ENCODE measurements around the gene COL15A1. TPM values are rescaled to one million over a fixed set of nuclear protein-coding genes. Genes with fewer than 3 reads are reported as not detected.
A peak's percentile ranks its signal among the peaks of the same experiment; 100 is the strongest.

The COL15A1 gene
- polyA plus RNA-seq (2013) = 0.51 and 0.57 TPM in 2 replicates

GRCh38 chr9:98943682-98944056 is at the start of gene COL15A1:
COL15A1 (plus strand) TSS chr9:98943907; CDS start chr9:98944062, 155 bp downstream.
- Histone ChIP-seq H3K18ac (ENCODE audit: low read length) (no peak within 1 kb of the TSS), H2BK5ac (ENCODE audit: low read depth, low read length, poor library complexity) (no peak within 1 kb of the TSS), H3K27ac (ENCODE audit: low read depth, low read length) (no peak within 1 kb of the TSS), H3K79me2 (ENCODE audit: control insufficient read depth, insufficient read depth, low read length, poor library complexity) (no peaks in the 10 kb centered on the region), H2AK5ac (ENCODE audit: low read length) (no peak within 1 kb of the TSS), H3K4ac (ENCODE audit: low read depth, low read length) (no peak within 1 kb of the TSS), H3K23ac (ENCODE audit: low read length) (no peak within 1 kb of the TSS), H3K27me3 (ENCODE audit: insufficient read depth, low read length) (peaks cover 39% of the 10 kb centered on the region), H4K91ac (ENCODE audit: low read depth, low read length) (no peak within 1 kb of the TSS), H2AFZ (ENCODE audit: insufficient read depth, low read length, poor library complexity) (no peak within 1 kb of the TSS), H3K9ac (ENCODE audit: low read length) (no peak within 1 kb of the TSS), H3K14ac (ENCODE audit: low read length) (no peak within 1 kb of the TSS), H4K8ac (ENCODE audit: low read depth, low read length) (no peak within 1 kb of the TSS), H2BK12ac (ENCODE audit: low read length) (no peak within 1 kb of the TSS), H3K9me3 (ENCODE audit: insufficient read depth, low read depth, low read length) (peaks cover 2% of the 10 kb centered on the region), H4K12ac (ENCODE audit: low read depth, low read length) (no peak within 1 kb of the TSS), H3K4me3 (ENCODE audit: low read depth, low read length) (peak within 1 kb of the TSS; percentile 46), H2BK120ac (ENCODE audit: insufficient read depth, low read length, poor library complexity) (no peak within 1 kb of the TSS), H3K79me1 (ENCODE audit: low read length) (no peaks in the 10 kb centered on the region), H3K4me1 (ENCODE audit: control insufficient read depth in 1 of 2, insufficient read depth in 2 of 2, low read length in 2 of 2) (peaks cover 5 to 6% of the 10 kb centered on the region in 2 experiments), H3K4me2 (ENCODE audit: low read length) (peak within 1 kb of the TSS; percentile 66), H3K36me3 (ENCODE audit: control insufficient read depth in 1 of 2, insufficient read depth in 2 of 2, low read length in 2 of 2) (no peaks in the 10 kb centered on the region)
- no peak for DNase-seq
- WGBS (ENCODE audit: extremely low coverage, insufficient coverage, insufficient read length) = no CpG with 5 or more reads among the region's 58 CpGs

- no peak overlapping the region for H2AK5ac ChIP-seq (ENCODE audit: low read length)
- no peak overlapping the region for H4K12ac ChIP-seq (ENCODE audit: low read depth, low read length)
- DNase-seq = no peak
- no peaks in the 10 kb centered on the region for H3K4me1 ChIP-seq (ENCODE audit: control insufficient read depth in 1 of 2, insufficient read depth in 2 of 2, low read length in 2 of 2)
- no peak overlapping the region for H3K4ac ChIP-seq (ENCODE audit: low read depth, low read length)
- no peak overlapping the region for H3K4me3 ChIP-seq (ENCODE audit: low read depth, low read length)
- H3K27ac ChIP-seq (ENCODE audit: low read depth, low read length) = no peak overlapping the region
- no peak overlapping the region for H2BK12ac ChIP-seq (ENCODE audit: low read length)
- H3K9me3 ChIP-seq (ENCODE audit: insufficient read depth, low read depth, low read length) = no peaks in the 10 kb centered on the region
- no peaks in the 10 kb centered on the region for H3K79me1 ChIP-seq (ENCODE audit: low read length)
- no peak overlapping the region for H2BK120ac ChIP-seq (ENCODE audit: insufficient read depth, low read length, poor library complexity)
- no peak overlapping the region for H3K14ac ChIP-seq (ENCODE audit: low read length)
- no peaks in the 10 kb centered on the region for H3K36me3 ChIP-seq (ENCODE audit: control insufficient read depth in 1 of 2, insufficient read depth in 2 of 2, low read length in 2 of 2)
- no peaks in the 10 kb centered on the region for H3K27me3 ChIP-seq (ENCODE audit: insufficient read depth, low read length)
- H3K79me2 ChIP-seq (ENCODE audit: control insufficient read depth, insufficient read depth, low read length, poor library complexity) = no peaks in the 10 kb centered on the region
- no peak overlapping the region for H3K9ac ChIP-seq (ENCODE audit: low read length)
- H4K91ac ChIP-seq (ENCODE audit: low read depth, low read length) = no peak overlapping the region
- no peak overlapping the region for H3K4me2 ChIP-seq (ENCODE audit: low read length)
- no CpG with 5 or more reads among the region's 3 CpGs for WGBS (ENCODE audit: extremely low coverage, insufficient coverage, insufficient read length)
- H3K18ac ChIP-seq (ENCODE audit: low read length) = no peak overlapping the region
- H4K8ac ChIP-seq (ENCODE audit: low read depth, low read length) = no peak overlapping the region
- H3K23ac ChIP-seq (ENCODE audit: low read length) = no peak overlapping the region
- no peak overlapping the region for H2AFZ ChIP-seq (ENCODE audit: insufficient read depth, low read length, poor library complexity)
- no peak overlapping the region for H2BK5ac ChIP-seq (ENCODE audit: low read depth, low read length, poor library complexity)
Observed at GRCh38 chr9:98894171-98894570, 49.5 kb upstream of the COL15A1 start.

- Histone ChIP-seq H2AFZ (ENCODE audit: insufficient read depth, low read length, poor library complexity) (no peak overlapping the region), H3K9ac (ENCODE audit: low read length) (no peak overlapping the region), H2BK120ac (ENCODE audit: insufficient read depth, low read length, poor library complexity) (no peak overlapping the region), H3K4me1 (ENCODE audit: control insufficient read depth in 1 of 2, insufficient read depth in 2 of 2, low read length in 2 of 2) (no peaks in the 10 kb centered on the region), H3K27me3 (ENCODE audit: insufficient read depth, low read length) (no peaks in the 10 kb centered on the region), H3K79me1 (ENCODE audit: low read length) (no peaks in the 10 kb centered on the region), H4K12ac (ENCODE audit: low read depth, low read length) (no peak overlapping the region), H3K79me2 (ENCODE audit: control insufficient read depth, insufficient read depth, low read length, poor library complexity) (no peaks in the 10 kb centered on the region), H3K9me3 (ENCODE audit: insufficient read depth, low read depth, low read length) (no peaks in the 10 kb centered on the region), H3K4ac (ENCODE audit: low read depth, low read length) (no peak overlapping the region), H2BK12ac (ENCODE audit: low read length) (no peak overlapping the region), H2BK5ac (ENCODE audit: low read depth, low read length, poor library complexity) (no peak overlapping the region), H3K23ac (ENCODE audit: low read length) (no peak overlapping the region), H3K18ac (ENCODE audit: low read length) (no peak overlapping the region), H3K4me2 (ENCODE audit: low read length) (no peak overlapping the region), H4K8ac (ENCODE audit: low read depth, low read length) (no peak overlapping the region), H3K4me3 (ENCODE audit: low read depth, low read length) (no peak overlapping the region), H3K36me3 (ENCODE audit: control insufficient read depth in 1 of 2, insufficient read depth in 2 of 2, low read length in 2 of 2) (no peaks in the 10 kb centered on the region), H3K27ac (ENCODE audit: low read depth, low read length) (no peak overlapping the region), H4K91ac (ENCODE audit: low read depth, low read length) (no peak overlapping the region), H3K14ac (ENCODE audit: low read length) (no peak overlapping the region), H2AK5ac (ENCODE audit: low read length) (no peak overlapping the region)
- WGBS (ENCODE audit: extremely low coverage, insufficient coverage, insufficient read length) = no CpG with 5 or more reads among the region's 3 CpGs
- DNase-seq = peak in 1 of 2 donors; percentile 73
Observed at GRCh38 chr9:98894761-98895160, 48.9 kb upstream of the COL15A1 start.

- Histone ChIP-seq H3K4me1 (ENCODE audit: control insufficient read depth in 1 of 2, insufficient read depth in 2 of 2, low read length in 2 of 2) (no peaks in the 10 kb centered on the region), H2AK5ac (ENCODE audit: low read length) (no peak overlapping the region), H3K27ac (ENCODE audit: low read depth, low read length) (no peak overlapping the region), H3K9me3 (ENCODE audit: insufficient read depth, low read depth, low read length) (no peaks in the 10 kb centered on the region), H3K79me1 (ENCODE audit: low read length) (no peaks in the 10 kb centered on the region), H3K18ac (ENCODE audit: low read length) (no peak overlapping the region), H3K79me2 (ENCODE audit: control insufficient read depth, insufficient read depth, low read length, poor library complexity) (no peaks in the 10 kb centered on the region), H2AFZ (ENCODE audit: insufficient read depth, low read length, poor library complexity) (no peak overlapping the region), H2BK5ac (ENCODE audit: low read depth, low read length, poor library complexity) (no peak overlapping the region), H3K4ac (ENCODE audit: low read depth, low read length) (no peak overlapping the region), H3K4me3 (ENCODE audit: low read depth, low read length) (no peak overlapping the region), H3K23ac (ENCODE audit: low read length) (no peak overlapping the region), H3K9ac (ENCODE audit: low read length) (no peak overlapping the region), H4K12ac (ENCODE audit: low read depth, low read length) (no peak overlapping the region), H3K36me3 (ENCODE audit: control insufficient read depth in 1 of 2, insufficient read depth in 2 of 2, low read length in 2 of 2) (no peaks in the 10 kb centered on the region), H4K8ac (ENCODE audit: low read depth, low read length) (no peak overlapping the region), H3K14ac (ENCODE audit: low read length) (no peak overlapping the region), H3K27me3 (ENCODE audit: insufficient read depth, low read length) (no peaks in the 10 kb centered on the region), H4K91ac (ENCODE audit: low read depth, low read length) (no peak overlapping the region), H3K4me2 (ENCODE audit: low read length) (no peak overlapping the region), H2BK12ac (ENCODE audit: low read length) (no peak overlapping the region), H2BK120ac (ENCODE audit: insufficient read depth, low read length, poor library complexity) (no peak overlapping the region)
- WGBS (ENCODE audit: extremely low coverage, insufficient coverage, insufficient read length) = no CpG with 5 or more reads among the region's 2 CpGs
- DNase-seq = no peak
Observed at GRCh38 chr9:98896632-98897031, 47.1 kb upstream of the COL15A1 start.

Measured in trophoblast cell (in vitro differentiated cells and primary cell).